GM13977 (cell line): ENCODE results near the gene EFNA3.

Experiments used
- DNase-seq: peaks from one replicate; pipeline ENCODE4 v3.0.0; 2012; ENCODE audit warnings: low spot score
- in situ Hi-C: fragments of 300-500 bp; cut with MboI; formaldehyde crosslinking; loops from one replicate; pipeline ENCODE4 v1.12.0; 2022; ENCODE audit warnings: low sequenced_read_pairs, low pct_unique_long_range_greater_than_20kb, mixed read lengths, inconsistent platforms; ENCODE audit not compliant: unreplicated experiment
- TF ChIP-seq, protein P1 (sequence below): IDR thresholded peaks from 2 replicates; pipeline ENCODE4 v1.5.1; 2012; ENCODE audit warnings: mild to moderate bottlenecking, control low read depth; ENCODE audit not compliant: insufficient read depth; ENCODE audit errors: extremely low read depth, missing control alignments

Gene EFNA3

DNA sequence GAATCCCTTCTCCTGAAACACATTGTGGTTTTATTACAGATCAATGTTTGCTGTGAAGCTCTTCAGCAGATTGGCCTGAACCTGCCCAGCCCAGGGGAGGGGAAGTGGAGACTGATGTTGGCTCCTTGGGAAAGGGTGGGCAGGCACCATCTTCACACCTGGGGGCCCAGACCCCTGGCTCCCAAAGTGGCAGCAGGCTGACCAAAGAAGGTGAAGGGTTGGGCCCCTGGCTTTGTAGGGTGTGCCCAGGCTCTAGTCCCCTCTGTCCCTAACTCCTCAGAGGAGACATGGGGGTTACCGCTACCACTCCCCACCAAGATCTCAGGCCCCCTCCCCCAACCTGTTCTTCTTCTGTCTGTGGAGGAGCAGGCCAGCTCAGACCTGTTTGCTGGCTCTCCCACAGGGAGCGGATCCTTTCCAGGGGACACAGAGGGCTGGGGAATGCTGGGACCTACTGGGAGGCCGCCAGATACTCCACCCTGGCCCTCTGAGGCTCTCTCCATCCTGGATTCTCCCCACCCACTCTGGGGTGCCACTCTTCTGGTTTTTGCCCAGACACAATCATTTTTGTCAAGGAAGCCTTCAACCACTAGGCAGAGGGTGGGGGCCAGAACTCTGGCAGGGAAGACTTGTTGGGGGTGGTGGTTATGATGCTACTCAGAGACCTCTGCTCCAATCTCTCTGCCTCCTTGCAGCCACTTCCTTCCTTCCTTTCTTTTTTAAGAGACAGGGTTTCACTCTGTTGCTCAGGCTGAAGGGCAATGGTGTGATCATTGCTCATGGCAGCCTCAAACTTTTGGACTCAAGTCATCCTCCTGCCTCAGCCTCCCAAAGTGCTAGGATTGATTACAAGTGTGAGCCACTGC lies 5.0 kb upstream of the EFNA3 start:
- no peak for DNase-seq
- TF ChIP-seq, protein P1, sequence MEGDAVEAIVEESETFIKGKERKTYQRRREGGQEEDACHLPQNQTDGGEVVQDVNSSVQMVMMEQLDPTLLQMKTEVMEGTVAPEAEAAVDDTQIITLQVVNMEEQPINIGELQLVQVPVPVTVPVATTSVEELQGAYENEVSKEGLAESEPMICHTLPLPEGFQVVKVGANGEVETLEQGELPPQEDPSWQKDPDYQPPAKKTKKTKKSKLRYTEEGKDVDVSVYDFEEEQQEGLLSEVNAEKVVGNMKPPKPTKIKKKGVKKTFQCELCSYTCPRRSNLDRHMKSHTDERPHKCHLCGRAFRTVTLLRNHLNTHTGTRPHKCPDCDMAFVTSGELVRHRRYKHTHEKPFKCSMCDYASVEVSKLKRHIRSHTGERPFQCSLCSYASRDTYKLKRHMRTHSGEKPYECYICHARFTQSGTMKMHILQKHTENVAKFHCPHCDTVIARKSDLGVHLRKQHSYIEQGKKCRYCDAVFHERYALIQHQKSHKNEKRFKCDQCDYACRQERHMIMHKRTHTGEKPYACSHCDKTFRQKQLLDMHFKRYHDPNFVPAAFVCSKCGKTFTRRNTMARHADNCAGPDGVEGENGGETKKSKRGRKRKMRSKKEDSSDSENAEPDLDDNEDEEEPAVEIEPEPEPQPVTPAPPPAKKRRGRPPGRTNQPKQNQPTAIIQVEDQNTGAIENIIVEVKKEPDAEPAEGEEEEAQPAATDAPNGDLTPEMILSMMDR, result no peak
- in situ Hi-C loops, result loop anchor here (25.0 kb wide), 1 partner anchor 411 kb away; no protein-coding TSS in a partner anchor

DNA sequence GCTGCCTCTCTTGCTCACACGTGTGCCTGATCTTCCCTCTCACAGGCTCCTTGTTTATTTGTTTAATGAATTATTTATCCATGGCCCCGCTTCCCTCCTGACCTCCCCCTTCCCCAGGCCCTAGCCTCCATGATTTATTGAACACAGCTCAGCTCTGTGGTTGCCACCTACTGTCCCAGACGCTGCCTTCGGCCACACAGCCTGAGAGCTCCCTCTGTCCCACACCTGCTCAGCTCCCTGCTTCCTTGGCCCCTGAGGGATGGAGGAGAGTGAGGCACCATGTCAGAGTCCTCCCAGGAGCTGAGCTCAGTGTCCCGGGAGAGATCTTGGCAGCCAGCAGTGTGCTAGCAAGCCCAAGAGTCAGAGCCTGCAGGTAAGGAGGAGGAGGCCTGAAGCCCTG lies 3.1 kb upstream of the EFNA3 start:
- in situ Hi-C loops, result no loop called here
- TF ChIP-seq, protein P1, result no peak
- no peak for DNase-seq

DNA sequence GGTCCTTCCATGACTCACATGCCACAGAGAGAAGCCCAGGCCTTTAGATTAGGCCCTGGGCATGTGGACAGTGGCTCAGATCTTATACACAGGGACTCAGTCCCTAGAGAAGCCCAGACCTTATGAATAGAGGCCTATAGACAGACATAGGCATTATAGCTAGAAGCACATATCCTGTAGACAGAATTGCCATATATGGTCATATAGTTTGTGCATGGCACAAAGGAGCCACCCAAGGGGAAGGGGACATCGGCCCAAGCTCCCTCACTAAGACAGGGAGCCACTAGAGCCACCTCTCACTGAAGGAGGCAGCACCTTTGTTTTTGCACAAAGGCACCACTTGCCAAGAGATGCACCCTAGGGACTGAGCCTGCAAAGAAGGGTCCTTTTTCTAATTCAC lies 2.3 kb upstream of the EFNA3 start:
- TF ChIP-seq, protein P1, result no peak
- in situ Hi-C loops, result no loop called here
- no peak for DNase-seq

DNA sequence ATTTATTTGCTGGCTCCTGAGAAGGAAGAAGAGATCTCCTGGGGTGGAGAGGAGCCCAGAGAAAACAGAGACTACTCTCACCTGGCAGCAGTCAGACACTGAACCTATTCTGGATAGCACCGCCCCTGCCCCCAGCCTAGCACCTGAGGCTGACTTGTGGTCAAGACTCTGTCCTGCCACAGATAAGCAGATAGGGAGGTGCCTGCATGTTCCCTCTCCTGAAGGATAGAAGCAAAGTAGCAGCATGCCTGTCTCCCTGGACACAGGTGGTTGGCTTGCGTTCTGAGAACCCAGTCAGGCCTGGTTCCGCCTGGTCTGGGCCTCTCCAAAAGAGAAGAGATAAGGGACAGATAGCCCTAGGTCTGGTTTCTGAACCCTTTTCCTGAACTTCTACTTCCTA lies 1.3 kb upstream of the EFNA3 start:
- in situ Hi-C loops, result no loop called here
- TF ChIP-seq, protein P1, result no peak
- DNase-seq, result no peak

DNA sequence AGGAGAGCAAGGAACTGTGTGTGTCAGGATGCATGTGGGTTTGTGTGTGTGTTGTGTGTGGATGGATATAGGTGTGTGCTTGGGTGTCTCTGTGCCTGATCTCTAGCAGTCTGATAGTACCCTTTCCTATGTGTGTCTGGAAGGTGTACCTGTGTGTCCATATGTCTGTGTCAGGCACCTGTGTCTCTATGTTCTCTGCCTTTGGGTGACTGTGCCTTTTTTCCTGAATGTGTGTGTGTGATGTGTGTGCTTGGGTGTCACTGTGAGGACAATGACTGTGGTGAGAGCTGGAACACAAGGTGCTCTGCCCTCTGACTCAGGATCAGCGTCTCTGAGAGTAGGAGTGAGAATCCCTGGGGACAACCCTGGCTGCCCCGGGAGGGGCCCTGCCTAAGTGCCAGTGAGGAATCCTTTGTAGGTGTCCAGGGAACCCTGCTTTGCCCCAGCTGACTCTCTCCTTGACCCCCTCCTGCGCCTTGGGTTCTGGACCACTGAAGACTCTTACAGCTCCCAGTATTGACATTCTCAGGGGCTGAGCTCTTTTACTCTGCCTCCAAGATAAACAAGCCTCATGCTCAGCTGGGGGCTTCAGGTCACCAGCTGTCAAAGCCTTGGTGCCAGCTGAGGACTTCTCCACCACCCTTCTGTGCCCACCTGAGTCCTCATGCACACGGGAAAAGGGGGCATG lies 735 bp upstream of the EFNA3 start:
- no peak for DNase-seq
- TF ChIP-seq, protein P1, result no peak
- in situ Hi-C loops, result no loop called here

DNA sequence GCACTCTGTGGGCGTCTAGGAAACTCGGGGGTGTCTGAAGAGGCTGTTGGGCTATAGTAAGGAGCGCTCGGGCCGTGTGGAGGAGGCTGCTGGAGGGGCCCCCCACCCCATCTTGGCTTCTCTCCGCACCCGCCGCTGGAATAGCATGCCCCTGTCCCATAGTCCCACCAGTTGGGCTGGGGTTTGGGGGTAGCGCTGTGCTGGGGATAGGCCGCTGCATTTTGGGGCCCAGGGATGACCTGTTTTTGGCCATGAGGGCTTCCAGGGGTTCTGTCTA lies 511 bp downstream of the EFNA3 start:
- in situ Hi-C loops, result no loop called here
- TF ChIP-seq, protein P1, result no peak
- no peak for DNase-seq
